Glutamatergic neuron (in vitro differentiated cells): Measurements from ENCODE around the gene CASP4. TPM values are rescaled to one million over a fixed set of nuclear protein-coding genes. Genes with fewer than 3 reads are reported as not detected.

Experiments used
- DNase-seq: peaks from one replicate; pipeline ENCODE4 v3.0.0; 2022
- H3K27ac Mint-ChIP-seq: one replicate; pipeline ENCODE4 v1.8.0; 2020; ENCODE audit warnings: mild to moderate bottlenecking, mixed read lengths, inconsistent platforms; ENCODE audit not compliant: unreplicated experiment
- H3K27me3 Mint-ChIP-seq: one replicate; pipeline ENCODE4 v1.8.0; 2020; ENCODE audit warnings: mild to moderate bottlenecking, moderate library complexity, mixed read lengths, inconsistent platforms; ENCODE audit not compliant: unreplicated experiment
- H3K36me3 Mint-ChIP-seq: one replicate; pipeline ENCODE4 v1.8.0; 2020; ENCODE audit warnings: mild to moderate bottlenecking, mixed read lengths, inconsistent platforms; ENCODE audit not compliant: unreplicated experiment
- H3K4me1 Mint-ChIP-seq: one replicate; pipeline ENCODE4 v1.8.0; 2020; ENCODE audit warnings: mild to moderate bottlenecking, low read depth, mixed read lengths, inconsistent platforms; ENCODE audit not compliant: unreplicated experiment
- H3K4me3 Mint-ChIP-seq: one replicate; pipeline ENCODE4 v1.8.0; 2020; ENCODE audit warnings: mild to moderate bottlenecking, mixed read lengths, inconsistent platforms; ENCODE audit not compliant: unreplicated experiment
- H3K9me3 Mint-ChIP-seq: one replicate; pipeline ENCODE4 v1.8.0; 2020; ENCODE audit warnings: mild to moderate bottlenecking, moderate library complexity, mixed read lengths, inconsistent platforms; ENCODE audit not compliant: unreplicated experiment
- long read RNA-seq: library from polyadenylated mRNA; unstranded; transcript quantifications from one replicate; pipeline ENCODE4 v2.0.0, GENCODE V29; 2020; ENCODE audit not compliant: unreplicated experiment
- total RNA-seq: library from RNA; stranded (reverse); fragmentation: NEBNext Ultra II Directional; extraction: Animal tissue kit (Norgen Biotek cat#: 25700); gene quantifications from one replicate; pipeline ENCODE4 v1.2.1, GENCODE V29; 2021; ENCODE audit not compliant: unreplicated experiment
- TF ChIP-seq, protein P1 (sequence below): fragments of 200-600 bp; sonication (generic); IDR thresholded peaks from one replicate; pipeline ENCODE4 v1.5.0; 2021; ENCODE audit not compliant: partially characterized antibody, unreplicated experiment

CASP4 gene
- not detected for total RNA-seq
- long read RNA-seq: 0 reads

DNA sequence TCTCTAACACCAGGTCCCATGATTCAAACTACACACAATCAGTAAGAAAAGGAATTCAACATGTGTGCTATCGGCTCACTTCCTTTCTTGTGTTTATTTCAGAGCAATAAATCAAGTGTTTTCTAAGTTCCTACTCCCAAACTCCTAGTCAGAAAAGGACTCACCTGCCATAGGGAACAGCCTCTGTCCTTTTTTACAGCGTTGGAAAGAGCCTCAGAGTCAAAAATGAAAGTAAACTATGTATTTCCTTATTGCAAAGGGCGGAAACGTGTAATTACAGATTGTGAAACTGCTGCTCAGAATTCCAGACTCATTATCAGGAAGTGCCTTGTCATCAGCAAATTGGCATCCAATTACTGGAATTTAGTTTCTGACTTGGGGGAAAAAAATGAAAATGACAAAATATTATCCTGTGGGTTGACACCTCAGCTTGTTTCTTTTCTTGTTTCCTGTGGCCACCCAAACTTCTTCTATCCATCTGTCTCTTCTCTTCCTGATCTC lies at the start of gene CASP4:
CASP4 (minus strand) TSS at position 220 of the 501 bp plus-strand sequence; CDS start at position 171, 49 bp downstream.
- no peak for DNase-seq
- Mint-ChIP-seq H3K27ac (no peak within 1 kb of the TSS), H3K4me3 (no peak within 1 kb of the TSS), H3K27me3 (no peaks in the 10 kb centered on the region), H3K36me3 (no peaks in the 10 kb centered on the region), H3K4me1 (no peaks in the 10 kb centered on the region), H3K9me3 (peaks cover 1% of the 10 kb centered on the region)
- TF ChIP-seq, protein P1, sequence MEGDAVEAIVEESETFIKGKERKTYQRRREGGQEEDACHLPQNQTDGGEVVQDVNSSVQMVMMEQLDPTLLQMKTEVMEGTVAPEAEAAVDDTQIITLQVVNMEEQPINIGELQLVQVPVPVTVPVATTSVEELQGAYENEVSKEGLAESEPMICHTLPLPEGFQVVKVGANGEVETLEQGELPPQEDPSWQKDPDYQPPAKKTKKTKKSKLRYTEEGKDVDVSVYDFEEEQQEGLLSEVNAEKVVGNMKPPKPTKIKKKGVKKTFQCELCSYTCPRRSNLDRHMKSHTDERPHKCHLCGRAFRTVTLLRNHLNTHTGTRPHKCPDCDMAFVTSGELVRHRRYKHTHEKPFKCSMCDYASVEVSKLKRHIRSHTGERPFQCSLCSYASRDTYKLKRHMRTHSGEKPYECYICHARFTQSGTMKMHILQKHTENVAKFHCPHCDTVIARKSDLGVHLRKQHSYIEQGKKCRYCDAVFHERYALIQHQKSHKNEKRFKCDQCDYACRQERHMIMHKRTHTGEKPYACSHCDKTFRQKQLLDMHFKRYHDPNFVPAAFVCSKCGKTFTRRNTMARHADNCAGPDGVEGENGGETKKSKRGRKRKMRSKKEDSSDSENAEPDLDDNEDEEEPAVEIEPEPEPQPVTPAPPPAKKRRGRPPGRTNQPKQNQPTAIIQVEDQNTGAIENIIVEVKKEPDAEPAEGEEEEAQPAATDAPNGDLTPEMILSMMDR: no peak

DNA sequence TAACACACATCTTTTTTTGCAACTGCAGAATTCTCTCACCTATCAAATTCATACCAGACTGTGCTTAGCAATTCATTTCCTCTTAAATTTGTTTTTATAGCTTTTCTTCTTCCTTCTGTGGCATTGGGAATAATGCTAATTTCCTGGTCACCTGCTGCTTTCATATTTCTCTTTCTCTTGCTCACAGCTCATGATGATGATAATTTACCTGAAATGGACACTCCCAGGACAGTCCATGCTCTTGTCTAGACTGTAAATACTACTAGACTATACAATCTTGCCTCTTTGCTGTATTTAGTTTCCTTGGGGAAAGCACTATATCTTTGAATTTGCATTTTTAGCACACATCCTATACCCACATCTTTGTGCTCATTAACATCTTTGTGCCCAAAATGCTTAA lies 39.1 kb upstream of the CASP4 start:
- Mint-ChIP-seq H3K36me3 (no peaks in the 10 kb centered on the region), H3K9me3 (no peaks in the 10 kb centered on the region), H3K4me1 (no peaks in the 10 kb centered on the region), H3K27me3 (no peaks in the 10 kb centered on the region), H3K4me3 (no peak overlapping the region), H3K27ac (no peak overlapping the region)
- DNase-seq: no peak
- TF ChIP-seq, protein P1: no peak

DNA sequence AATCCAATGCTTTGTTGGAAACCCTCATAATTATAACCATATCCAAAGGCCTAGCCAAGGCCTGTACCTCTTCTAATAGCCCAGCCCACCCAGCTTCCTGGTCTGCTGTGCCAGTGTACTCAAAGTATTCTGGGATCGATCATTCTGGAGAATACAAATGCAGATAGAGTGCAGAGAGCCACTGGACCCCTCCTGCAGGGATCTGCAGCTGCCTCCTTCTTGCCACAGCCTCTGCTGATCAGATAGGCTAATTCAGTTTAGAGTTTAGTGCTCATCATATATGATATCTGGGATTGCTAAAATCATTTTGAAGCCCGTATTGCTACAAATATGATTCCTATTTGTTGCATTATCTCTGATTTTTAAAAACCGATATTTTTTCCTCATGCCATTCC lies 37.1 kb upstream of the CASP4 start:
- Mint-ChIP-seq H3K36me3 (no peaks in the 10 kb centered on the region), H3K27ac (no peak overlapping the region), H3K4me1 (no peaks in the 10 kb centered on the region), H3K9me3 (no peaks in the 10 kb centered on the region), H3K27me3 (no peaks in the 10 kb centered on the region), H3K4me3 (no peak overlapping the region)
- no peak for DNase-seq
- TF ChIP-seq, protein P1: no peak

DNA sequence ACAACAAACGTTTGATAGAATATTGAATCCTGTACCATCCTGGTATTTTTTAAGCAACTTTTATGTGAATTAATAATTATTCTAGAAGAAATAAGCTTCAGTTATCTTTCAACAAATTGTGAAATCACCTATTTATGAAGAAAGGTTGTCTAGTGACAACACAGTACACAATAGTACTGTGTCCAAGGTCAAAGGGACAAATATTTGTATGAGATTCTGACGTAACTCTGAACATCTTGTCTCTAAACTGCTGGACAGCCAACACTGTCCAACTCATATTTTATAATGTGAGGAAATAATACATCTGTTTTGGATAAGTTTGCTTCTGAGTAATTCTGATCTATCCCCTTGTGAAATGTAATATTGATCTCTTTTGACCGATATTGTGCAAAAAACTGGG lies 35.6 kb upstream of the CASP4 start:
- no peak overlapping the region for H3K27ac Mint-ChIP-seq
- no peaks in the 10 kb centered on the region for H3K36me3 Mint-ChIP-seq

DNA sequence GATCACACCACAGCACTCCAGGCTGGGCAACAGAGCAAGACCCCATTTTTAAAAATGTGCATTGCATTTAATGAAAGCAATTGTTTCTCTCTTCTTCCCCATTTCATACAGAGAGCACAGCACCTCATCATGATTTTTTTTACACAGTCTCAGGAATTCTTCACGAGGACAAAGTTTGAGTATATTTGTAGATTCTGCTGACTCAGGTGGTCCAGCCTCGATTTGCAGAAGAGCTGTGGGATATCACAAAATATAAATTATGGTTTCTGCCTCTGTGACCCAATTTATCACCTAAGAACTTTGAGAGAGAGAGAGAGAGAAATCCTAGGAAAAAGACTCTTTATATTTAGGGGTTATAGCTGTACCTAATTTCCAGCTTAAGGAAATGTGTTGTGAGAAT lies 34.8 kb upstream of the CASP4 start:
- H3K4me3 Mint-ChIP-seq: no peak overlapping the region
- no peaks in the 10 kb centered on the region for H3K27me3 Mint-ChIP-seq
- DNase-seq: no peak
- no peaks in the 10 kb centered on the region for H3K4me1 Mint-ChIP-seq
- H3K27ac Mint-ChIP-seq: no peak overlapping the region
- H3K9me3 Mint-ChIP-seq: no peaks in the 10 kb centered on the region
- H3K36me3 Mint-ChIP-seq: no peaks in the 10 kb centered on the region
- TF ChIP-seq, protein P1: no peak

More for the DNA sequence above, 35.6 kb upstream of the CASP4 start:
- TF ChIP-seq, protein P1: no peak
- no peak for DNase-seq
- Mint-ChIP-seq H3K9me3 (no peaks in the 10 kb centered on the region), H3K4me1 (no peaks in the 10 kb centered on the region), H3K4me3 (no peak overlapping the region), H3K27me3 (no peaks in the 10 kb centered on the region)
